HL-60 (cell line): ENCODE results near the gene VMAC.

Source experiments
- CTCF ChIP-seq: IDR thresholded peaks from one replicate; pipeline ENCODE4 v1.5.1; 2011; ENCODE audit warnings: low read length, control low read depth, inconsistent platforms; ENCODE audit not compliant: insufficient read depth
- GABPA ChIP-seq: IDR thresholded peaks from 2 replicates; pipeline ENCODE4 v1.6.1; 2012; ENCODE audit warnings: low read depth
- POLR2AphosphoS5 ChIP-seq: IDR thresholded peaks from 2 replicates; pipeline ENCODE4 v1.6.1; 2012; ENCODE audit warnings: low read depth
- REST ChIP-seq: IDR thresholded peaks from 2 replicates; pipeline ENCODE4 v1.6.1; 2012; ENCODE audit warnings: low read depth; ENCODE audit not compliant: insufficient replicate concordance
- SPI1 ChIP-seq: IDR thresholded peaks from 2 replicates; pipeline ENCODE4 v1.6.1; 2012; ENCODE audit warnings: low read depth, mild to moderate bottlenecking, borderline replicate concordance

GRCh38 chr19:5867201-5868136, 37.2 kb upstream of the VMAC start:
- TF ChIP-seq CTCF (no peak), REST (no peak), POLR2AphosphoS5 (no peak), GABPA (no peak), SPI1 (peak; percentile 24; the same call in 1 of the 2 replicates)
